Liver (tissue), 3 donors: Measurements from ENCODE around the gene ATXN10.

ENCODE experiments used
- CTCF ChIP-seq: fragments of 150-350 bp; IDR thresholded peaks from 2 replicates; pipeline ENCODE4 v1.5.1; 2017; ENCODE audit warnings: improper control_type of control experiment, low read depth, low read length; ENCODE audit not compliant: missing input control
- EGR1 ChIP-seq, 2 donors: IDR thresholded peaks; 2 replicates each; pipeline ENCODE4 v1.6.1; 2016 to 2018; ENCODE audit warnings: antibody characterized with exemption in 2 of 2, low read depth in 2 of 2
- JUND ChIP-seq, 2 donors: IDR thresholded peaks; 2 replicates each; pipeline ENCODE4 v1.6.1; 2016; ENCODE audit warnings: antibody characterized with exemption in 2 of 2
- RAD21 ChIP-seq, 2 donors: IDR thresholded peaks; 2 replicates each; pipeline ENCODE4 v1.6.1; 2016; ENCODE audit warnings: antibody characterized with exemption in 2 of 2, mild to moderate bottlenecking in 2 of 2
- YY1 ChIP-seq: IDR thresholded peaks from 2 replicates; pipeline ENCODE4 v1.6.1; 2016; ENCODE audit warnings: antibody characterized with exemption, mild to moderate bottlenecking
- TF ChIP-seq, protein P1 (sequence below): IDR thresholded peaks from 2 replicates; pipeline ENCODE4 v1.6.1; 2016; ENCODE audit warnings: antibody characterized with exemption, mild to moderate bottlenecking
- TF ChIP-seq, protein P2 (sequence below): IDR thresholded peaks from 2 replicates; pipeline ENCODE4 v1.6.1; 2016; ENCODE audit warnings: antibody characterized with exemption
- donor health status: healthy.
- donor health status: healthy.

- TF ChIP-seq CTCF (no peak), JUND (IDR thresholded peaks at IDR 0.05) (no peak), EGR1 (IDR thresholded peaks at IDR 0.05; ENCODE audit: low read depth in 2 of 2) (no peak), YY1 (no peak), RAD21 (IDR thresholded peaks at IDR 0.05) (no peak)
- TF ChIP-seq, protein P1, sequence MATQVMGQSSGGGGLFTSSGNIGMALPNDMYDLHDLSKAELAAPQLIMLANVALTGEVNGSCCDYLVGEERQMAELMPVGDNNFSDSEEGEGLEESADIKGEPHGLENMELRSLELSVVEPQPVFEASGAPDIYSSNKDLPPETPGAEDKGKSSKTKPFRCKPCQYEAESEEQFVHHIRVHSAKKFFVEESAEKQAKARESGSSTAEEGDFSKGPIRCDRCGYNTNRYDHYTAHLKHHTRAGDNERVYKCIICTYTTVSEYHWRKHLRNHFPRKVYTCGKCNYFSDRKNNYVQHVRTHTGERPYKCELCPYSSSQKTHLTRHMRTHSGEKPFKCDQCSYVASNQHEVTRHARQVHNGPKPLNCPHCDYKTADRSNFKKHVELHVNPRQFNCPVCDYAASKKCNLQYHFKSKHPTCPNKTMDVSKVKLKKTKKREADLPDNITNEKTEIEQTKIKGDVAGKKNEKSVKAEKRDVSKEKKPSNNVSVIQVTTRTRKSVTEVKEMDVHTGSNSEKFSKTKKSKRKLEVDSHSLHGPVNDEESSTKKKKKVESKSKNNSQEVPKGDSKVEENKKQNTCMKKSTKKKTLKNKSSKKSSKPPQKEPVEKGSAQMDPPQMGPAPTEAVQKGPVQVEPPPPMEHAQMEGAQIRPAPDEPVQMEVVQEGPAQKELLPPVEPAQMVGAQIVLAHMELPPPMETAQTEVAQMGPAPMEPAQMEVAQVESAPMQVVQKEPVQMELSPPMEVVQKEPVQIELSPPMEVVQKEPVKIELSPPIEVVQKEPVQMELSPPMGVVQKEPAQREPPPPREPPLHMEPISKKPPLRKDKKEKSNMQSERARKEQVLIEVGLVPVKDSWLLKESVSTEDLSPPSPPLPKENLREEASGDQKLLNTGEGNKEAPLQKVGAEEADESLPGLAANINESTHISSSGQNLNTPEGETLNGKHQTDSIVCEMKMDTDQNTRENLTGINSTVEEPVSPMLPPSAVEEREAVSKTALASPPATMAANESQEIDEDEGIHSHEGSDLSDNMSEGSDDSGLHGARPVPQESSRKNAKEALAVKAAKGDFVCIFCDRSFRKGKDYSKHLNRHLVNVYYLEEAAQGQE: no peak
- TF ChIP-seq, protein P2, sequence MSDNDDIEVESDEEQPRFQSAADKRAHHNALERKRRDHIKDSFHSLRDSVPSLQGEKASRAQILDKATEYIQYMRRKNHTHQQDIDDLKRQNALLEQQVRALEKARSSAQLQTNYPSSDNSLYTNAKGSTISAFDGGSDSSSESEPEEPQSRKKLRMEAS: no peak
These were observed 91.1 kb downstream of the ATXN10 start for GRCh38 chr22:45762545-45763235.
